Measurements from ENCODE around the gene LAMC3.

- TF ChIP-seq POLR2A (IDR thresholded peaks at IDR 0.05; ENCODE audit: low read length) (no peak), GATA1 (IDR thresholded peaks at IDR 0.05; ENCODE audit: low read depth, low read length) (no peak)
Observed at GRCh38 chr9:131028221-131028884, 19.4 kb downstream of the LAMC3 start.

Data from erythroblast (primary cell).